AG09309 (cell line): ENCODE results near the gene GNG10.

ENCODE experiments used
- DNase-seq: peaks from one replicate; pipeline ENCODE4 v3.0.0-alpha.2; 2010; ENCODE audit warnings: low read depth
- H3K4me3 ChIP-seq: 2 replicates; pipeline ENCODE4 v1.5.1; 2011; ENCODE audit warnings: mild to moderate bottlenecking, low read depth, low read length, moderate library complexity; ENCODE audit not compliant: control insufficient read depth
- TF ChIP-seq, protein P1 (sequence below): IDR thresholded peaks from 2 replicates; pipeline ENCODE4 v1.5.1; 2011; ENCODE audit warnings: mild to moderate bottlenecking, low read depth, low read length, inconsistent platforms; ENCODE audit not compliant: insufficient read depth, control insufficient read depth; ENCODE audit errors: missing control alignments

Gene GNG10

DNA sequence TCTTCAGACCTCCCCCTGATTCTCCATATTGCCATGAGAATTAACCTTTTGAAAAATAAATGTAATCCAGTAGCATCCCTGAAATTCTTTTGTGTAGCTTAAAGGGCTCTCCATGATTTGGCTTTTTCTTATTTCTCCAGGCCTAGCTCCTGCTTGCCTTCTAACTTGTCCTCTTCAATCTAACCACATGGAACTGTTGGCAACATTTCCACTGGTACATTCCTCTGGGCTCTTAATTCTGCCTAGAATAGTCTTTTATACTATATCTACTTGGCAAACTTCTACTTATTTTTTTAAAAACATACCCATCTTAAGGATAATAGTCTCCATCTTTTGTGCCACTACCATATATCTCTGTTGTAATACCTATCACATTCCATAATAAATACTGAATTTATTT is 54.1 kb downstream of the GNG10 start:
- TF ChIP-seq, protein P1, sequence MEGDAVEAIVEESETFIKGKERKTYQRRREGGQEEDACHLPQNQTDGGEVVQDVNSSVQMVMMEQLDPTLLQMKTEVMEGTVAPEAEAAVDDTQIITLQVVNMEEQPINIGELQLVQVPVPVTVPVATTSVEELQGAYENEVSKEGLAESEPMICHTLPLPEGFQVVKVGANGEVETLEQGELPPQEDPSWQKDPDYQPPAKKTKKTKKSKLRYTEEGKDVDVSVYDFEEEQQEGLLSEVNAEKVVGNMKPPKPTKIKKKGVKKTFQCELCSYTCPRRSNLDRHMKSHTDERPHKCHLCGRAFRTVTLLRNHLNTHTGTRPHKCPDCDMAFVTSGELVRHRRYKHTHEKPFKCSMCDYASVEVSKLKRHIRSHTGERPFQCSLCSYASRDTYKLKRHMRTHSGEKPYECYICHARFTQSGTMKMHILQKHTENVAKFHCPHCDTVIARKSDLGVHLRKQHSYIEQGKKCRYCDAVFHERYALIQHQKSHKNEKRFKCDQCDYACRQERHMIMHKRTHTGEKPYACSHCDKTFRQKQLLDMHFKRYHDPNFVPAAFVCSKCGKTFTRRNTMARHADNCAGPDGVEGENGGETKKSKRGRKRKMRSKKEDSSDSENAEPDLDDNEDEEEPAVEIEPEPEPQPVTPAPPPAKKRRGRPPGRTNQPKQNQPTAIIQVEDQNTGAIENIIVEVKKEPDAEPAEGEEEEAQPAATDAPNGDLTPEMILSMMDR: no peak
- DNase-seq: no peak
- no peak overlapping the region for H3K4me3 ChIP-seq

DNA sequence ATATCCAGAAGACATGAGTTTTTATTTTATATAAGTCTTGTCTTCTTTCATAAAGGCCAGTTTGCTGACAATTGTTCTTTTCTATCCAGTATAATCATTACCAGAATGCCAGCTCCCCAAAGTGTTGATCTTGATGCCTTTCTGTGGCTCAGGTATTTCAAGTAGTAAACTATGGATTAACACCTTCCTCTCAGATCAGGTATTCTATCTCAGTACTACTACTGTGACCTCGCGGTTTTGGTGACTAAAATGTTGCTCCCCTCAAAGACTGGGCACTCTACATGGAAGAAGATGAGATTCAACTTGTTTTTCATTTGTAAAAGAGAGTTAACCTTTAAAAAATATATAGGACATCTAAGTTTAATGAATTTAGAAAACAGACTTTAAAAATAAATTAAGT is 58.1 kb downstream of the GNG10 start:
- TF ChIP-seq, protein P1: no peak
- no peak overlapping the region for H3K4me3 ChIP-seq
- DNase-seq: no peak
